NCI-H2196 (cell line): ENCODE results near the gene AMOT.

Experiments used
- DNase-seq: peaks from one replicate; lab custom pipeline; 2025; ENCODE audit not compliant: unreplicated experiment; lab: John Stamatoyannopoulos, UW

Gene AMOT

DNA sequence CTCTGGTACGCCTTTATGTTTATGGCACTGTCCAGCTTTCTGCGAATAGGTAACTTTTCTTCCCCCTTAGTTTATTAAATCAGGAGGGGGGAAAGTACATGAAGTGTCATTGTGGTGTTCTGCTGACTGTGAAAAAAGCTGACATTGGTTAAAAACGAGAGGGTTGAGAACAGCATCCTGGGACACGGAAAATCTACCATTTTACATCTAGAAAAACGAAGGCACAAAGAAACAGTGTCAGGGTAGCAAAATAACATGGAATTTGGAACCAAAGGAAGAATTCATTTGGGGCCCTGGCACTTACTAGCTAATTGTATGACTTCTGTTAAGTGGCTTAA is 1.2 kb upstream of the AMOT start:
- no peak for DNase-seq

DNA sequence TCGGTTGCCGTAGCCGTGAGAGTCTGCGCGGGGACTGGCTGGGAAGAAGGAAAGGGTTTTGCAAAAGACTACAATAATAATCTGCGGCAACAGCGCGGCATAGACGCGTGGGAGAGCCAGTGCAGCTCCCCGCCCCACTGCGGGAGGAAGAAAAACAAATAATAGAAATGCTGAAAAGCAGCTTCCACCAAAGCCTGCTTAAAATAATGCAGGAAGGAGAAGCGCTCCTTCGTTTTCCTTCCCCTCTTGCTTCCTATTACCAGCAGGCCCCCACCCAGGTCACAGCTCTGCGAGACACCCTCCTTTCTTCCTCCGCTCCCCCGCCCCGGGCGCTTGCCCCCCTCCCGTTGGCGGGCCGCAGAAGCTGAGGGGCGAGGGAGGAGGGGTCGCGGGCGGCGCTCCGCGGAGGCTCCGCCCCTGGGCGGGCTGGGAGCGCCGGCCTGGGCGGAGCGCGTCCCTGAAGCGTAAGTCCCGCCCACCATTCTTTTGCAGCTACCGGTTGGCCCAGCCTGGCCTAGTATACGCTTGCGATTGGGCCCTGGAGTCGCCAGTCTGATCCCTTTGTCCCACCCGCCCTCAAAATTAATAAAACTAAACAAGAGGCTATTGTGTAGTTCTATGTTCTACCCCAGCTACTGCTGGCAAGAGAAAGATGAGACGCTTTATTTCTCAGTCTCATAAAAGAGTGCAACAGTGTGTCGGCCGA is 636 bp upstream of the AMOT start:
- DNase-seq: peak; percentile 68

DNA sequence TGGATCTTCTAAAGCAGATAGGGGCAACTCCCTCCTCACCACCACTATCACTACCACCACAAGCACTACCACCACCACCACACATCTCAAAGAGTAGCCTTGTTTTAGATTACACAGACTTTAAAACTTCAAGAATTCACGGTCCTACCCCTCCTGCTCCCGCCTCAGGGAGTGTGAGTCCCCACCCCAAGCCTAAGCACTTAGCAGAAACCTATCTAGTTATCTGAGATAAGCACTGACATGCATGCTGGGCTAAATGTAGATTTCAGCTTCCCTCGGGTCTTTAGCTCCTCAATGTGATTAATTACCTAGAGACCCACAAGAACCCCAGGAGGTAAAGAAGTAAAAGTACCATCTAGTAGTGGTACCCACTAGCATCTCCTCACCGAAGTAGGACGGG is 775 bp downstream of the AMOT start:
- DNase-seq: no peak

DNA sequence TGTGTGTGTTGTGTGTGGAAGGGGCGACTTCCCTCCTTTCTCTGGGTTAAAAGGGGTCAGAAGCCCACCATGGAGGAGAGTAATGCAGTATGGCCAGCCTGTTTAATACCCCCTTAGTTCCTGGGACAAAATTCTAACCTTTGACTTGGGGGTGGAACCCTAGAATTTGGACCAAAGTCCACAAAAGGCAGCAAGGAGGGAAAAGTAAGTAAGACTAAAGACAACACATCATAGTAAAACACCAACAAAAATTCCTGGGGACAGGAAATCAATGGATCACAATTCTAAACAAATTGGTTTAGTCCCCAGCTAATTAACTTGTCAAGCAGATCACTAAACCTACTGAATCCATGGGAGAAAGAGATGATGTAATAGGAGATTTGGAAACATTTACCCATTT is 3.1 kb downstream of the AMOT start:
- DNase-seq: no peak

DNA sequence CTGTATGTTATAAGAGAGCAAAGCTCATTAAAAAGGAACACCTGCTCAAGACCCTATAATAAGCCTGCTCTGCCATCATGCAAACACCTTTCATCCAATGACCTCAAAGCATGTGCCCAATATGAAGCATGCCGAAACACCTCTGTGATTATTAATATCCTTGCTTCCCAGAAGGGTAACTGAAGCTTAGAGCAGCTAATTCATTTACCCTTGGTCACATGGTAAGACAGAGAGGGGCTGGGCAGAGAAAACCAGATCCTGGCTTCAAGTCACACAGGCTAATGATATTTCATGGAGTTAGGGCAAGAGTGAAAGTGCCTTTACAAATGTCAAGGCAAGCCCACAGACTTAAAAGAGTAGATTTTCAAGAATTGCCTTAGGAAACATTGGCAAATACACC is 5.6 kb downstream of the AMOT start:
- DNase-seq: no peak

DNA sequence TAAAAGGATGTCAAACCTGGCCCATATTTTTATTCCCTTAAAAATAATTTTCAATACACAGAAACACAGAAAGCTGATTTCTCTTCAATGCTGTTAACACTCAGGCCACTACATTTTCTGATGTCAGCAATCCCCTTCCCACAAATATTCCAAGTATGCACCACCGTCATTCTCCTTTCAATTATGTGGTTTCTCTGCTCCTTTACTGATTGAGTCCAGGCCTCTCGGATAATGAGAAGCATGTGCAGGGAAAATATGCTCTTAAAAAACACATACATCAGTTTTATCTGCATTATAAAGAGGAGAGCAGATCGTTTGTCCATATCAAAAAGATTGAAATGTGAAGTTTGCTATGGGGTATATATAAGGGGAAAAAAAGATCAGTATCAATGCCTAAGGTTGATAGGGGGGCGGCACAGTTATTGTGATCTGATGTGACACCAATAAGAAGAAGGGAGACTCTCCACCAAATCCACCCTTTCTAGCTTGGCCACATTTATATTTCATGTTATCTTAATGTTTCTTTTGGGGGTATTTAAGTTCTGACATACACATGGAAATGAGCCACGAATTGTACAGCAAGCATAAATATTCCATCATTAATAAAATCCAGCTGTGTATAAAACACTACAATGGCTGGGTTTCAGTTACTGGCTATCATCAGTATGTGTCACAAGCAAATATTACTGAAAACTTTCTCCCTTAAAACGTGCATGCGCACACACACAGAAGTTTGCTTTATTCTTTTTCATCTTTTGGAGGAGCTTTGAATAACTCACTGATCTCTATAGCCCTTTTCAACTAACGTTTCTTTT is 6.4 kb downstream of the AMOT start:
- no peak for DNase-seq

DNA sequence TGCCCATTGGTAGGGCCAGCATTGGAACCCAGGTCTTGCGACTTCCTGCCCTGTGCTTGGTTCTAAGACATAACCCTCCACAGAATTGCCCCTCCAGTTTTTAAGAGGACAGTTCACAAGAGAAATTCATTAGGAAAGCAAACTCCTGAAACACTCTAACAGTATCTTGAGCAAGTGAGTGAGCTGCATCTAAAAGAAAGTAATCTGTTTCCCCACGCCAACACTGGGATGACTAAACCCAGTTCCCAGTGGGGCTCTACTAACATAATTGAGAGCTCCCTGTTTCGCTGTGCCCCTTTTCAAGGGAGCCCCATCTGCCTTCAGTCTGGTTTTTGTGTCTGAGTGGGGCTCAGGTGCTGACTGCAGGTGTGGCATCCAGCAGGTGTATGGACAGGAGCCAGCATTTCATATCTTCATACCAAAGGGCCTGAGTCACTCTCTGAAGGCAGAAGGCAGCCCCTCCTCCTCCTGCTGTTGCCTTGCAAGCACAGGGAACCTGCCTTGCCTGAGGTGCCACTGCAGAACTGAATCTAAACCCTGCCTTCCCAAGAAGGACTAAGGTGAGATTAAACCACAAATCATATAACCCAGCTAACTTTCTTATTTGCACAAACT is 8.0 kb downstream of the AMOT start:
- DNase-seq: peak; percentile 22

DNA sequence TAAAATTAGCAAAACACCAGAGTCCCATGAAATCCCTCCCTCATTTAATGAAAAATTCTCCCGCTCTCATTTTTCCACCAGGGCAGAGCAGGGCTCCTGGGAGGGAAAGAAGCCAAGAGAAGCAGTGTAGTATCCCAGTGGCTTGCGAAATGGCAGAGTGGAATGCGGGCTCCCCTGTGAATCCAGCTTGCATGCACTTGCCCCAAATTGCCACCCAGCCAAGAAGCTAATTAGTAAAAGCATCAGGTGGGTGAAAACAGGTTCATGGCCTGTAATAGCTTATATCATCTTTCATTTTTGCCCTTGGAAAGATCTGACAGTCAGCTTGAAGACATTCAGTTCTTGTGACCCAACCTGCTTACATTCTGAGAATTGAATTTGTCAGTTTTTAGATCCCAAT is 10.1 kb downstream of the AMOT start:
- no peak for DNase-seq

DNA sequence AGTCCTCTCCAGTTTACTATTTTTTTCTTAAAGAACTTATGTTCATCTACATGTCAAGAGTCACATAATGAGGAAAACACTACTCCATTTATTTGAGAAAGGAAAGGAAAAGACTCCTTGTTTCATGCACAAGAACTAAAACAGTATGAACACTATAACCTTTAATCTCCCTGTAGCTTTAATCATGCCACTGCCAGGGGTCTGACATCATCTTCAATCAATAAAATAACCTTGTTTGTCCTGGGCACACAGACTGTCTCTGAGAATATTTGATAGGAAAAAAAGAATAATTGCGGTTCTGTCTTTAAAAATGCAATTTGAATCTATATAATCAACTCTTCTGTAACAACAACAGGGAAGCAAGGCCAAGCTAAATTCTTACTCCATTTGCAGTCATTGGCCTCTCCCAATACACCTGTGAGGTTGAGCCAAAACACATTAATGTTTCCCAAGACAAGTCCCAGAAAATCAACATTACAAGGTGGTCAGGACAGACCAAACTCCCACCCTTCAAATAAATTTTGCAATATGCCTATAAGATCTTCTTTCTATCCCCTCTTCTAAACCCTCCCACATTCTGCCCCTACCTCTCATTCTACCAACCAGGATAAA is 13.2 kb downstream of the AMOT start:
- no peak for DNase-seq

DNA sequence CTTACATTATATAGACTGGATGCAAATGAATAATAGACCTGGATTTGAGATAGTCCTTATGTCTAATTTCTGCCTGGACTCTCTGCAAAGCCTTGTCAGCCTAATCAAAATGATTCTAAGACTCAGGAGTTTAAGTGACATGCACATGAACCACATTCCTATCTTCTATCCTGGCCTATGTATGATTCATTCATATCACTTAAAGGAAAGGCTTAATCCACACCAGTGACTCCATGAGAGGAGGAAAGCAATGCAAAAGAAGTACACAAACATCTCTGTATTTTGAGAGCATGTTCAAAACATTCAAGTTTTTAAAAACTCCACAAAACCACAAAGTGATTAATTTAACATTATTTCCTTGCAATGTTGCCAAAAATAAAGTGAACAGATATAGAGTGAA is 14.6 kb downstream of the AMOT start:
- no peak for DNase-seq

DNA sequence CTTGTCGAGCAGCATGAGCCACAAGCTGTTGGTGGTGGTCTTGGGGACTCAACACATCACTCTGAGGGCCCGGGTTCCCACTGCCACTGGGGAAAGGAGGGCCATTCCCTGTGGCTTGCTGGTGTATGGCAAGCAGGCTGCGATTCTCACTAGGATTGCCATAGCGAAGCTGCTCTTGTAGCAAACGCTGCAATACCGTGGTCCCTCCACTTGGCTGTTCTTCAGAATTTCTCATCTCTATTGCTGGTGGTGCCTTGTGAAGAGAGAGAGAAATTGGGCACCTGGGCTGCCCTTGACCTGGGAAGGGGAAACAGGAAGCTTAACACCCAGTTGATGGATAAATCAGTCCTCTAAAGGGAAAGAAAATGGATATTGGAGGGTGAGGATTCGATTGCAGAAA is 17.7 kb downstream of the AMOT start:
- no peak for DNase-seq

DNA sequence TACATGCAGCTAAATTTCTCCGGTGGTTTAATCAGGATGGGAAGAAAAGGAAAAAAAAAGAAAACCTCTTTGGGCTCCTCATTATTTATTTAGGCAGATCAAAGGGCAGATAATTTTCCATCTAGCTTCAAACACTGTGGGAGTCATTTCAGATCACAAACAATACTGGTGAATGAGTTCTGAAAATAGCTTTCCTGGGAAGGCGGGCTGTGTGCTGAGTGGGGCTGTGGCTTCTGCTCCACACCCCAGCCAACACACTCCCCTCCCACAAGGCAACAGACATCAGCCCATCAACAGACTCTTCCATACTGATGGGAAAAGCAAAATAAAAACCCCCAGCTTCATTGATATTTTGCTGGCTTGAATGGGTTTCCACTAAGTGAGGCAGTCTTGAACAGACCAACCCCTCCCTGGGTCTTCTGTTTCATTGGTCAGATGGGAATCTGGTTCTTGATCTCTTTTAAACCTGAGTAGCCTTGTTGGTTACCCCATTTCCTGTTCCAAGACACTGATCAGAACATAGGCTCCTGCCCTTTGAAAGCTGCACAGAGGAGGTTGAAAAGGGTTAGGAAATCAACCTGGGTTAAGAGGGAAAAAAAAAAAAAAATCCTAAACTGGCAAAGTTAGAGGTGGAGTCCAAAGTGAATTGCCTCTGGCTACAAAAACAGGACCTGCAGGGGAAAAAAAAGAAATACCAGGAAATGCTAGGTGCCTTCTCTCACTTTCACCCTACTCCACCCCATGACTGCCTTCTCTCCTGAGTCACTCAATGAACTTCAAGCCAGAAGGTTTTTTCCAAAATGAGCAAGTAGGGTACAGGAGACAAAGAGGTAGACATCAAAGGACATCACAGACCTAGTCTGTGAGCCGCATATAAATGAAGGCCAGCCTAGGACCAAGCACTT is 20.0 kb downstream of the AMOT start:
- DNase-seq: no peak

DNA sequence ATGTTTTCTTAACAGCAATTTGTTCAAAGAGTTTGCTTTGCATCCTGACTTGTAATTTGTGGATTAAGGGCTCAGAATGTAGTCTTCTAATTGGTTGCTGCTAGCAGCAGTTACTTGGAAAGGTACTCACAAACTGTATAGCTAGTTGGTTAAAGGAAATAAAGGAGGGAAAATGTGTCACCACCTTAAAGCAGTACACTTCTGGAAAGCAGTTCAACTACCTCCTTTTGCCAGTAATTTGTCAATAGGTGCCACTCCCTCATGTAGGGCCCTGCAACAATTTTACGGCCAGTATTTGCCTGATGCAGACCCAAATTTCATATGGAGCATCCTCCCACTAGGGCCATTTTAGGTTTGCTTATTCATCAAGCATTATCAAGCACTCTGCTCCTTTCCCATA is 20.8 kb downstream of the AMOT start:
- no peak for DNase-seq

DNA sequence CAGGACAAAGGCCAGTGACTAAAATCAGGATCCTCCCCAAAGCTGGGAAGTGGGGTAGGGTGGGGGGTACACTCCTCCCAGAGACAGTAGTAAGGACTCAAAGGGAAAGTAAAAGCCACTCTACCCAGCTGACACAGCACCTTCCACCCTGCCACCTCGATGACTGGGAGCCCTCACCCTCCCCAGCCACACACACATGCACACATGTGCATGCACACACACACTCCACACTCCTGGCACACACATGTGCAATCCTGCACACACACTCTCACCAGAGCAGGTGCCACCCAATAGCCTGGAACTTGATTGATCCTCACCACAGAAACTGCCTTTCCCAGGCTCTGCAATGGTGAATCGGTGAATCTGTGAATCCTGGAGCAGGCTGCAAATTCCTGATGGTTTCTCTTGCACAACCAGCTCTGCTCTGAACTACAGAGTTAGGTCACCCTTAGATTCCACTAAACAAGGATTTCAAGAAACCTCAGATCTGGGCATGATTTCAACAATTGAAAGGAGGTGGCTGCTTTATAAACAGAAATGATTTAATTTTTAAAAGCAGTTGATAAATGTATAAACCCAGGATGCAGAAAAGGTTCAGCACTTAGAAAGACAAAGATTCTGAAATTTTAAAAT is 21.5 kb downstream of the AMOT start:
- DNase-seq: no peak

DNA sequence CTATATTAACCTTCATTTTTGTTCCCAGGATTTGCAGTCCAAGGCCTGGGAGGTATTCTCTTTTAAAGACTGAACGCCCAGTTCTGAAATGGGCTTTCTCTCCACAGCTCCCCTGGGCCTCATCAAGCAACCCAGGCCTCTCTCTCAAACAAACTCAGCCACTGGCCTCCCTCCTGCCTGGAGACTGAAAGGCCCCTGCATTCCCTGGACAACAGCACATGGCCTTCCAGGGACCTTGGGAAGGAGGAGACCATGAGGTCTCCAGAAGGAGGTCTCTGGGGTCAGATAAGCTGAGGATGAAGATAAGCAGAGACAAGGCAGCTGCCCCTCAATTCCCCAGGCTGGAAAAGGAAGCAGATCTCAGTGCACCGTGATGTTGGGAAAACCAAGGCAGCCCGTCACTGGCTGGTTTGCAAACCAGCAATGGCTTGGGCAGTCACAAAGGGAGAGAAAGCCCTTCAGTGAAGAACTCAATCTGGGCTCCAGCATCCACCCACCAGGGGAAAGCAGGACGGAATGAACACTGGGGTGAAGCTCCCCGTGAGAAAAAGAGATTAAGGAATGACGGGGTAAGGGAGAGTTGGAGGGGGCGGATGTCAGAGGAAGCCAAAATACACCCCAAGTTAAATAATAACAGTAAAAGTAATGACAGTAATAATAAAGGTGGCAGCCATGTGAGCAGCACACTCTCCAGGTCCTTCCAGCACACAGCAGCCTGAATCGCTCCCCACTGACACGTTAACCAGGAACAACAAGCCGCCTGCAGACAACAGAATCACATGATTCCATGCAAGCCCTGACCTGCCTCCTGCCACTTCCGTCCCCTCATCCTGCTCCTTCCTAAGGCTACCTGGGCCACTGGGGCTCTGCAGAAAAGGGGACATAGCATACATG is 22.3 kb downstream of the AMOT start:
- no peak for DNase-seq

DNA sequence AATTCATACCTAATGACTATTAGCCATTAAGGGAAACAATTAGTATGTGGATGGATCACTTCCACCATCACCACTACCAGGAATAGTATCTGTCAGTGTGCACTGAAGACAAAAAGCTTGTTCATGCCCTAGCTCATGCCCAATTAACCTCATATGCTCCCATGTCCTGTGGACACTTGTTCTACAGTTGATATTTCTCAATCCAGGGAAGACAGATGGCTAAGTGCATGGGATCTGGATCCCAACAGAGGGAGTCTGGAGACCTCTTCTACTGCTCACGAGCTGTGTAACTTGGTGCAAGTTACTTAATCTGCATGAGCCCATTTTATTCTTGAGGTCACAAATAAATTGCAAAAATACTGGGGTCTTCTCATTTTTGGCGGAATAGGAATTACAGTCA is 23.7 kb downstream of the AMOT start:
- no peak for DNase-seq

DNA sequence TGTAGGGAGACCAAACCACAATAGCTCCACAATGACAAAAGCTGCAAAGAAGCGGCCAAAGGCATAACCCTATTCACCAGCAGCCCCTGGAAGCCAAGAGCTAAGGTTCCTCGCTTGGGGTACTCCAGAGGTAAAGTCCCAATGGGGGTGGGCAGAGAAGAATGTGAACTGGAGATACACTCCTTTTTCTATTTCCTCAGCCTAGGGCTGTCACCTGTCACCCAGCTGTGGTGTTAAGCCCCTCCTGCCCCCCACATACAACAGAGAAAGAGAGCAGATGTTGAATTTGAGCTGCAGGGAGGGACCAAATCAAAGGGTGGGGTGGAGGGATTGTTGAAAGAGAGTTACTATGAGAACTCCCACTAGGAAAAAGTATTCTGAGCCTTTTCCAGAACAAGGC is 26.1 kb downstream of the AMOT start:
- no peak for DNase-seq

DNA sequence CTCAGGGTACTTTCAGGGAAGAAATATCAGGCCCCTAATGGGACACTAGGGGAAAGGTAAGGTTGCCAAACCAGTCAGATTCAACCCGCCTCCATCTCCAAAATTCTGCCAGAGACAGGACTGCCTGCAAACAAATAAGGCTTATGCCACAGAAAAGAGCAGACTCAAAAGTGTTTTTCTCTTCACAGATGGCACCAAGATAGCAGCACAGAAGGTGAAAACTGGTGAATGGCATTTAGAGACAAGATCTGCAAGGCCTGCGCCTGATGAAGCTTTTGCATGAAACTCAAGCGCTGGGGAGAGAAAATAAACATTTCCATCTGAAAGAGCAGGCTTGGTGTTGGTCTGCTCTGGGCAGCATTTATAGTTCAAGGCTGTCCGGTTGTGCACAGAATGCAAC is 27.9 kb downstream of the AMOT start:
- DNase-seq: no peak

DNA sequence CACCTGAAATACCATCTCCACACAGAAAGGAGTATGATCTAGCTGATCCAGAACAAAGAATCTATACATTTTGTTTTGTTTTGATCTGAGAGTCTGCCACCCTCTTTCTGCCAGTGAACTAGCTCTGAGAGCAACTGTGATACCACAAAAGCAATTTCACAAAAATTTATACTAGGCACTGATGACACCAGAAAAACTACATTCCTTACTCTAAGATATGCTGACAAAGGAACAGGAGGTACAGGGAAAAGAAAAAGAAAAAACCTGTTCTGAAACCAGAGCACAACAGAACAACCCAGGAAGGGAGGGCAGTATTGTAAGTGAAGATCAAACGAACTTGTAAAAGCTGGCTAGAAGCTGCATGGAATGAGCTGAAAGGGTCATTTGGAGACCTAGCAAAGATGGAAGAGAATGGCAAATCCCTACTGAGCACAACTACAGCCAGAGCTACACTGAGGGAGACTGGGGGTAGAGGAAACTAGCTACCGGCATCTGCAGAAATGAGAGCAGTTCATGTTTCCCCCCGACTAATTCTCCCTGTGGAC is 31.9 kb downstream of the AMOT start:
- DNase-seq: no peak
